Measurements from ENCODE around the gene SMIM10L2A.

DNA sequence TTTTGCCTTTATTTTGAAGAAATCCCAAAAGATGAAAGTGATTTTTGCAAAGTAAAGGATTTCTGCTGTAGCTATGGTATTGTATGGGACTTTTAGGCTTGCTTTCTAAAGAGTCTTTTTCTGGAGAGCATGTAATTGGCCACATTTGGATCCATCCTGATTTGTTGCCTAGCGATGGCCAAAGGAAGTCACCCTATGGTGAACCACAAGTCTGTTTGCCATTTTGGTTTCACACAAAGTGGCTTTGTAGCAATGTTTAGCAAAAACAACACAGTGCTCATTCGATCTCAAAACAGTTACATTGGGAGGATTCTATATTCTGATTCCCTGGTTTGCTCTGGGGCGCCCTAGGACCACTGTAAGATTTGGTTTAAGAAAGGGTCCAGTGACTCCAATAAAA is 54.6 kb downstream of the SMIM10L2A start:
- TF ChIP-seq POLR2A (IDR thresholded peaks at IDR 0.05) = no peak
- TF ChIP-seq, protein P1, sequence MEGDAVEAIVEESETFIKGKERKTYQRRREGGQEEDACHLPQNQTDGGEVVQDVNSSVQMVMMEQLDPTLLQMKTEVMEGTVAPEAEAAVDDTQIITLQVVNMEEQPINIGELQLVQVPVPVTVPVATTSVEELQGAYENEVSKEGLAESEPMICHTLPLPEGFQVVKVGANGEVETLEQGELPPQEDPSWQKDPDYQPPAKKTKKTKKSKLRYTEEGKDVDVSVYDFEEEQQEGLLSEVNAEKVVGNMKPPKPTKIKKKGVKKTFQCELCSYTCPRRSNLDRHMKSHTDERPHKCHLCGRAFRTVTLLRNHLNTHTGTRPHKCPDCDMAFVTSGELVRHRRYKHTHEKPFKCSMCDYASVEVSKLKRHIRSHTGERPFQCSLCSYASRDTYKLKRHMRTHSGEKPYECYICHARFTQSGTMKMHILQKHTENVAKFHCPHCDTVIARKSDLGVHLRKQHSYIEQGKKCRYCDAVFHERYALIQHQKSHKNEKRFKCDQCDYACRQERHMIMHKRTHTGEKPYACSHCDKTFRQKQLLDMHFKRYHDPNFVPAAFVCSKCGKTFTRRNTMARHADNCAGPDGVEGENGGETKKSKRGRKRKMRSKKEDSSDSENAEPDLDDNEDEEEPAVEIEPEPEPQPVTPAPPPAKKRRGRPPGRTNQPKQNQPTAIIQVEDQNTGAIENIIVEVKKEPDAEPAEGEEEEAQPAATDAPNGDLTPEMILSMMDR (IDR thresholded peaks at IDR 0.05) = no peak

All from ovary (tissue), 3 donors.